SK-N-SH treated with all-trans-retinoic acid at 6 μM for 48 hours (cell line): ENCODE measurements around the gene PCDHGB2.
"Not testable (repeated sequence)": the region's sequence is repeated elsewhere in the genome, so short reads cannot be mapped to it uniquely, and the experiment has no call there.

Source experiments
- RARB ChIP-seq: fragments of 250-450 bp; sonication (Bioruptor Pico); IDR thresholded peaks from 2 replicates; pipeline ENCODE4 v1.8.0; 2021; ENCODE audit warnings: mild to moderate bottlenecking, moderate library complexity
- ZNF70 ChIP-seq: fragments of 450-650 bp; formaldehyde crosslinking; IDR thresholded peaks from 2 replicates; pipeline ENCODE4 v1.5.0; 2020; ENCODE audit warnings: mild to moderate bottlenecking, moderate library complexity
- TF ChIP-seq, protein P1 (sequence below): fragments of 250-450 bp; sonication (Bioruptor Pico); IDR thresholded peaks from 2 replicates; pipeline ENCODE4 v1.8.0; 2021; ENCODE audit warnings: low read depth, mild to moderate bottlenecking, moderate library complexity, borderline replicate concordance

DNA sequence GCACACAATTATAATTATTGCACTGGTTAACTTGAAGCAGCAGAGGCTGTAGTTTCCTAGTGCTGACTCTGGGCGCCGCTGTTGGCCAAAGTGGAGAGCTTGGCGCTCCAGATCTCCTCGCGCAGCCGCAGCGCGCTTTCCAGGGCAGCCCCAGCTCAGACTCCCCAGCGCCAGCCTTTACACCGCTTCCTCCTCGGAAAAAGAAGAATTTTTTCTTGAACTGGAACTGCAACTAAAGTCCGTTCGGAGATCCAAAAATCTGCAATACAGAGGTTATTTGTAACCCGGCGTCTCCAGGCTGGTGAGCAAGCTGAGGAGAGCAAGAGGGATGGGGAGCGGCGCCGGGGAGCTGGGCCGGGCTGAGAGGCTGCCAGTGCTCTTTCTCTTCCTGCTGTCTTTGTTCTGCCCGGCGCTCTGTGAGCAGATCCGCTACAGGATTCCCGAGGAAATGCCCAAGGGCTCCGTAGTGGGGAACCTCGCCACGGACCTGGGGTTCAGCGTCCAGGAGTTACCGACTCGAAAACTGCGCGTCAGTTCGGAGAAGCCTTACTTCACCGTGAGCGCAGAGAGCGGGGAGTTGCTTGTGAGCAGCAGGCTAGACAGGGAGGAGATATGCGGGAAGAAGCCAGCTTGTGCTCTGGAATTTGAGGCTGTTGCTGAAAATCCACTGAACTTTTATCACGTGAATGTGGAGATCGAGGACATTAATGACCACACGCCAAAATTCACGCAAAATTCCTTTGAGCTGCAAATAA, 27.9 kb downstream of the PCDHGB2 start, which contains the start of gene PCDHGB4:
- TF ChIP-seq, protein P1, sequence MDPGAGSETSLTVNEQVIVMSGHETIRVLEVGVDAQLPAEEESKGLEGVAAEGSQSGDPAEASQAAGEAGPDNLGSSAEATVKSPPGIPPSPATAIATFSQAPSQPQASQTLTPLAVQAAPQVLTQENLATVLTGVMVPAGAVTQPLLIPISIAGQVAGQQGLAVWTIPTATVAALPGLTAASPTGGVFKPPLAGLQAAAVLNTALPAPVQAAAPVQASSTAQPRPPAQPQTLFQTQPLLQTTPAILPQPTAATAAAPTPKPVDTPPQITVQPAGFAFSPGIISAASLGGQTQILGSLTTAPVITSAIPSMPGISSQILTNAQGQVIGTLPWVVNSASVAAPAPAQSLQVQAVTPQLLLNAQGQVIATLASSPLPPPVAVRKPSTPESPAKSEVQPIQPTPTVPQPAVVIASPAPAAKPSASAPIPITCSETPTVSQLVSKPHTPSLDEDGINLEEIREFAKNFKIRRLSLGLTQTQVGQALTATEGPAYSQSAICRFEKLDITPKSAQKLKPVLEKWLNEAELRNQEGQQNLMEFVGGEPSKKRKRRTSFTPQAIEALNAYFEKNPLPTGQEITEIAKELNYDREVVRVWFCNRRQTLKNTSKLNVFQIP: not testable (repeated sequence)
- TF ChIP-seq RARB (CRISPR knock-in tag); ZNF70: not testable (repeated sequence)
